Measurements from ENCODE around the gene CELF2. TPM values are rescaled to one million over a fixed set of nuclear protein-coding genes. Genes with fewer than 3 reads are reported as not detected.

The CELF2 gene
- total RNA-seq, 6 donors from 2014 or later: 82.7 to 193 (median 120) TPM

DNA sequence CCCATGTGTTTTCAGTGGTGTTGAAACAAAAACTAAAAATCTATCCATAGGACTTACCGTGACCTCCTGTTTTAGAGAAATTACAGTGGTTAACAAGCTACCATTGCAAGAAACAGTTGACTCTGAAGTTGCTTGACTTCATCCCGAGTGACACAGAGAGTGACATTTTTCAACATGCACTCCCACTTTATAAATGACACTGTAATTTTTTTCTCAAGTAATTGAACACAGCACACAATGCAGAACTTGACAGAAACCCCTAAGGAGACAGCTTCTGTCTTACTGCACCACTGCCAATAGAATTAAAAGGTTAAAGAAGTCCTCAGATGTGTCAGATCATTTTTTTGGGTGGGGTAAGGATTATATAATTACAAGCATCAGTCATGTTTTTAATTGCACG, 246.1 kb downstream of the CELF2 start:
- ATAC-seq (ENCODE audit: low FRiP score in 2 of 2) (no peak), DNase-seq (no peak)
- 72 to 75% methylated on average over 3 of the region's 3 CpGs for WGBS, 2 donors
- Histone ChIP-seq H3K36me3 (peaks cover 2 to 48% (median 33%) of the 10 kb centered on the region in 4 donors), H3K9me3 (no peaks in the 10 kb centered on the region), H3K27ac (no peak overlapping the region), H3K4me3 (no peak overlapping the region), H3K27me3 (no peaks in the 10 kb centered on the region), H3K4me1 (peaks cover 0 to 4% (median 0%) of the 10 kb centered on the region in 4 donors)
- TF ChIP-seq POLR2A (IDR thresholded peaks at IDR 0.05) (no peak), POLR2AphosphoS5 (IDR thresholded peaks at IDR 0.05) (no peak), EP300 (IDR thresholded peaks at IDR 0.05) (no peak)
- TF ChIP-seq, protein P1, sequence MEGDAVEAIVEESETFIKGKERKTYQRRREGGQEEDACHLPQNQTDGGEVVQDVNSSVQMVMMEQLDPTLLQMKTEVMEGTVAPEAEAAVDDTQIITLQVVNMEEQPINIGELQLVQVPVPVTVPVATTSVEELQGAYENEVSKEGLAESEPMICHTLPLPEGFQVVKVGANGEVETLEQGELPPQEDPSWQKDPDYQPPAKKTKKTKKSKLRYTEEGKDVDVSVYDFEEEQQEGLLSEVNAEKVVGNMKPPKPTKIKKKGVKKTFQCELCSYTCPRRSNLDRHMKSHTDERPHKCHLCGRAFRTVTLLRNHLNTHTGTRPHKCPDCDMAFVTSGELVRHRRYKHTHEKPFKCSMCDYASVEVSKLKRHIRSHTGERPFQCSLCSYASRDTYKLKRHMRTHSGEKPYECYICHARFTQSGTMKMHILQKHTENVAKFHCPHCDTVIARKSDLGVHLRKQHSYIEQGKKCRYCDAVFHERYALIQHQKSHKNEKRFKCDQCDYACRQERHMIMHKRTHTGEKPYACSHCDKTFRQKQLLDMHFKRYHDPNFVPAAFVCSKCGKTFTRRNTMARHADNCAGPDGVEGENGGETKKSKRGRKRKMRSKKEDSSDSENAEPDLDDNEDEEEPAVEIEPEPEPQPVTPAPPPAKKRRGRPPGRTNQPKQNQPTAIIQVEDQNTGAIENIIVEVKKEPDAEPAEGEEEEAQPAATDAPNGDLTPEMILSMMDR (IDR thresholded peaks at IDR 0.05): no peak

DNA sequence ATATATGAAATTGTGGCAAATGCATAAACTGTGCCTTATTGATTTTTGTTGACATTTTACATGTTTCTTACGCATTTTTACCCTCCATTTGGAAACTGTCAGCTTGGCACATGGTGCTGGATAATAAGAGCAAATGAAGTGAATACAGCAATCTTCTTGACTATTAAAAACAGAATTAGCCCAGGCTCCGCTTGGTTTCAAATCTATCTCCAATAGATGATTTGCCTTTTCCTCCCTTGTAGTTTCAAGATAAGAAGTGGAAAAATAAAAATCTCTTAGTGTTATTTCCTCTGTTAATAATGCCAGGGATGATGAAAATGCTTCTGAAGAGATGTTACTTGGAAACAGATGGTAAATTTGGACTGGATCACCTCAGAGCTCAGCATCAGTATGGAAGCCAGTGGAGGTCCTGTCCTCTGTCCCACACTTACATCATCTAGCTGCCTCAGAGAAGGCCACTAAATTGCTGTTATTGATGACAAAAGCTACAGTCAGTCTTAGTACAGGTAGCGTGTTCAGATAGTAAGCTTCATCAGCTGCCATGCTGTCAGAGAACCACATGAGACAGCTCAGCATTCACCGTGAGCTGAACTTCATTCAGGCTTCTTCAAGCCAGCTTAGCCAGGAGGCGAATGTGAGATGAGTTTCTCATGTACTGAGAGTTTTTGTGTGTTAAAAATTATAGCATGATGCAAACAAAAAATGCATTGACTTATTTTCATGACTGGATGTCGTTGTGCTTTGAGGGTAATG, 246.8 kb downstream of the CELF2 start:
- WGBS, 2 donors: 84 to 89% methylated on average over 6 of the region's 6 CpGs
- no peak for TF ChIP-seq EP300 (IDR thresholded peaks at IDR 0.05)
- TF ChIP-seq, protein P1 (IDR thresholded peaks at IDR 0.05): no peak
- no peak for TF ChIP-seq POLR2A (IDR thresholded peaks at IDR 0.05)
- ATAC-seq (ENCODE audit: low FRiP score in 2 of 2): no peak
- H3K27me3 ChIP-seq: no peaks in the 10 kb centered on the region
- no peaks in the 10 kb centered on the region for H3K9me3 ChIP-seq
- H3K36me3 ChIP-seq: peaks cover 2 to 43% (median 26%) of the 10 kb centered on the region in 4 donors
- H3K4me1 ChIP-seq: peaks cover 0 to 4% (median 0%) of the 10 kb centered on the region in 4 donors
- no peak overlapping the region for H3K4me3 ChIP-seq
- H3K27ac ChIP-seq: no peak overlapping the region
- no peak for DNase-seq

DNA sequence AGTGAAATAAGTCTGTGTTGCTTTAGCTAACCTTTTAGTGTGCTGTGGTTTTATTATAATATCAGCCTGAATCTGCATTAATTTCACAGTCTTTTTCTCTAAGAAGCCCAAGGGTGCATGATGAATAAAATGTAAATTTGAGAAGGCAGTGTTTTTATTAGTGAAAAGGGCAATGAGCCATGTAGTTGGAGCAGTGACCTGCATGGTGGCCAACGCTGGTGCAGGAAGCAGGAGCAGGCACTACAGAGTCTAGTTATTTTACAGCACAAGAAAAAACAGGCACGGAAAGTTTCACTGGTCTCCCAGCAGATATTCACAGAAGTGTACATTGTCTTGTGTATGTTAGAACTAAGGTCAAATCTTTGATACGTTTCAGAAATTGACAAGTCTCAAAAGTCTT, 247.8 kb downstream of the CELF2 start:
- Histone ChIP-seq H3K36me3 (peaks cover 2 to 40% (median 22%) of the 10 kb centered on the region in 4 donors), H3K4me1 (peaks cover 0 to 6% (median 2%) of the 10 kb centered on the region in 4 donors), H3K27ac (no peak overlapping the region), H3K4me3 (no peak overlapping the region), H3K27me3 (no peaks in the 10 kb centered on the region), H3K9me3 (no peaks in the 10 kb centered on the region)
- ATAC-seq (ENCODE audit: low FRiP score in 2 of 2) (no peak), DNase-seq (no peak)
- 67 to 76% methylated on average over 3 of the region's 3 CpGs for whole genome bisulfite sequencing, 2 donors
- TF ChIP-seq EP300 (IDR thresholded peaks at IDR 0.05) (no peak), POLR2A (IDR thresholded peaks at IDR 0.05) (no peak), POLR2AphosphoS5 (IDR thresholded peaks at IDR 0.05) (no peak)
- TF ChIP-seq, protein P1 (IDR thresholded peaks at IDR 0.05): no peak

DNA sequence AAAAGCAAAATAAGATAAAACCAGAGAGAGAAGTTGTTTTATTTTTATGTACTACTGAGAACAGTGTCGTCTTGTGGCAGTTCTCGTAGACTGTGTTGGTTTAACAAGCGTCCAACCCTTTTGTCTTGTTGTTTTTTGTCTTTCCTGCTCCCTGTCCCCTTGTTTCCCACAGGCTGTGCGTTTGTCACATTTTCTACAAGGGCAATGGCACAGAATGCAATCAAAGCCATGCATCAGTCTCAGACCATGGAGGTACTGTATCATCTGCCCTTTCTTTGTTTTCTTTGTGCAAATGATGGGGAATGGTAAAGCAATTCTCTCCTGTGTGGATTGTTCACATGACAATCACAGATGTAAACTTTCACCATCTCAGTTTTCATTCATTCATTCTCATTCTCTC, 248.8 kb downstream of the CELF2 start:
- Histone ChIP-seq H3K27ac (no peak overlapping the region), H3K4me3 (no peak overlapping the region), H3K27me3 (no peaks in the 10 kb centered on the region), H3K9me3 (no peaks in the 10 kb centered on the region), H3K36me3 (peaks cover 2 to 45% (median 27%) of the 10 kb centered on the region in 4 donors), H3K4me1 (peaks cover 0 to 10% (median 2%) of the 10 kb centered on the region in 4 donors)
- DNase-seq: no peak
- ATAC-seq (ENCODE audit: low FRiP score in 2 of 2): no peak
- WGBS, 2 donors: 74% methylated on average over 4 of the region's 4 CpGs
- no peak for TF ChIP-seq POLR2AphosphoS5 (IDR thresholded peaks at IDR 0.05)
- TF ChIP-seq EP300 (IDR thresholded peaks at IDR 0.05): no peak
- TF ChIP-seq, protein P1 (IDR thresholded peaks at IDR 0.05): no peak
- no peak for TF ChIP-seq POLR2A (IDR thresholded peaks at IDR 0.05)
